Esophagus (tissue), 2 donors: ENCODE measurements around the gene SLC4A3. TPM values are rescaled to one million over a fixed set of nuclear protein-coding genes. Genes with fewer than 3 reads are reported as not detected.

Experiments used
- H3K27ac ChIP-seq, 2 donors: one replicate each; pipeline ENCODE4 v1.5.1; 2013; ENCODE audit warnings: low read depth in 2 of 2, mild to moderate bottlenecking in 2 of 2, inconsistent platforms in 1 of 2, low read length in 1 of 2, moderate library complexity in 1 of 2
- H3K27me3 ChIP-seq, 2 donors: one replicate each; pipeline ENCODE4 v1.6.1; 2013; ENCODE audit warnings: low read length in 2 of 2, control low read depth in 1 of 2, mild to moderate bottlenecking in 1 of 2; ENCODE audit not compliant: insufficient read depth in 2 of 2, control insufficient read depth in 1 of 2
- H3K36me3 ChIP-seq, 2 donors: one replicate each; pipeline ENCODE4 v1.6.1; 2013; ENCODE audit warnings: low read length in 1 of 2; ENCODE audit not compliant: control insufficient read depth in 2 of 2, insufficient read depth in 2 of 2
- H3K4me1 ChIP-seq, 2 donors: one replicate each; pipeline ENCODE4 v1.6.1; 2013; ENCODE audit warnings: low read length in 1 of 2; ENCODE audit not compliant: control insufficient read depth in 2 of 2, insufficient read depth in 2 of 2
- H3K4me3 ChIP-seq, 2 donors: one replicate each; pipeline ENCODE4 v1.5.1; 2013; ENCODE audit warnings: low read length in 2 of 2, mild to moderate bottlenecking in 2 of 2, low read depth in 1 of 2, moderate library complexity in 1 of 2
- H3K9me3 ChIP-seq, 2 donors: one replicate each; pipeline ENCODE4 v1.6.1; 2013; ENCODE audit warnings: mild to moderate bottlenecking in 2 of 2, low read depth in 1 of 2, low read length in 1 of 2, moderate library complexity in 1 of 2; ENCODE audit not compliant: control insufficient read depth in 2 of 2, insufficient read depth in 1 of 2
- WGBS, 2 donors: extraction: QIAGEN DNeasy Blood & Tissue Kit; methylation state at CpG; one replicate each; pipeline ENCODE4 v1.1.7; 2013; 5-methylcytosine and 5-hydroxymethylcytosine counted together
- polyA plus RNA-seq, 2 donors: library from polyadenylated mRNA; stranded (reverse); fragments of 200-250 nt; gene quantifications; one replicate each; pipeline ENCODE4 v1.2.3, GENCODE V29; 2013
- donor health status: healthy with polysubstance abuse.
- donor health status: Bipolar disorder and iron deficiency.

The SLC4A3 gene
- 1 to 10 TPM; 2.0 to 2.5 TPM for polyA plus RNA-seq

GRCh38 chr2:219627103-219628100 lies at the start of gene SLC4A3:
TSS of gene SLC4A3 (plus strand) at chr2:219627630. CDS start at chr2:219627993, 363 bp downstream.
- 3 to 8% methylated on average over 26 to 103 of the region's 103 CpGs for WGBS, 2 donors
- Histone ChIP-seq H3K36me3 (no peaks in the 10 kb centered on the region), H3K27ac (no peak within 1 kb of the TSS), H3K27me3 (no peaks in the 10 kb centered on the region), H3K9me3 (no peaks in the 10 kb centered on the region), H3K4me3 (peak within 1 kb of the TSS; percentile 47 to 58), H3K4me1 (peaks cover 1 to 2% of the 10 kb centered on the region in 2 donors)

DNA sequence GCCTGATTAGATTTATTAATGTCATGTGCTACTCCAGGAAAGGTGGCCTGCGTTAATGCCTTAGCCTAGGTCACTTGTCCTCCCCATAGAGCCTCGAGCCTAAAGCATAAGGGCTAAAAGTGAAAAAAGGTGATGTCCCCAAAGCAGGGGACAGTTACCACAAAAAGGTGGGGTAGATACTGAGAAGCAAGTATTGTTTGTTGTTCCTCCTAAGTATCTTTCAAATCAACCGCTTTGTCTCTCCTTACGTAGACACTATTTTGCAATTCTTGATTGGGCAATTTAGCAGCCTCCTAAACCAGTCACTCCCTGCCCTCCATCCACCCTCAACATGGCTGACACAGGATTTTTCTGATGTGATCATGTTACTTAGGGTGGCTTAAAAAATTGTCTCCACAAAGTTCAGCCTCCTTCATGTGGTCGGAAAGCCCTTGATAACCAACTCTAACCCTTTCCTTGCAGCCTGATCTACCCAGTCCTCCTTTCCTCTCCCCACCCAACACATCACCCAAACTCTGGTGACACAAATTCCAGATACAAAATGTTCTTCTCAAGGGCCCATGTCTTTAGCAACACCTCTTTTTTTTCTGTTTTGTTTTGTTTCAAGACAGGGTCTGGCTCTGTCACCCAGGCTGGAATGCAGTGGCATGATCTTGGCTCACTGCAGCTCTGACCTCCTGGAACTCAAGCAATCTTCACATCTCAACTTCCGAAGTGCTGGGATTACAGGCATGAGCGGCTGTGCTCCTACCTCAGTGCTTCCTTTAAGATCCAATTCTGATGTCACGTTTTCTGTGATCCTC lies 48.4 kb upstream of the SLC4A3 start:
- H3K9me3 ChIP-seq, result no peaks in the 10 kb centered on the region
- H3K27ac ChIP-seq, result no peak overlapping the region
- H3K4me3 ChIP-seq, result no peak overlapping the region
- H3K36me3 ChIP-seq, result no peaks in the 10 kb centered on the region
- no peaks in the 10 kb centered on the region for H3K27me3 ChIP-seq
- WGBS, 2 donors, result 76 to 79% methylated on average over 8 of the region's 8 CpGs
- no peaks in the 10 kb centered on the region for H3K4me1 ChIP-seq

- WGBS, 2 donors, result 62 to 64% methylated on average over 2 of the region's 2 CpGs
- Histone ChIP-seq H3K4me1 (no peaks in the 10 kb centered on the region), H3K36me3 (no peaks in the 10 kb centered on the region), H3K27ac (no peak overlapping the region), H3K27me3 (no peaks in the 10 kb centered on the region), H3K9me3 (no peaks in the 10 kb centered on the region), H3K4me3 (no peak overlapping the region)
Observed at GRCh38 chr2:219581346-219581745, 46.1 kb upstream of the SLC4A3 start.

DNA sequence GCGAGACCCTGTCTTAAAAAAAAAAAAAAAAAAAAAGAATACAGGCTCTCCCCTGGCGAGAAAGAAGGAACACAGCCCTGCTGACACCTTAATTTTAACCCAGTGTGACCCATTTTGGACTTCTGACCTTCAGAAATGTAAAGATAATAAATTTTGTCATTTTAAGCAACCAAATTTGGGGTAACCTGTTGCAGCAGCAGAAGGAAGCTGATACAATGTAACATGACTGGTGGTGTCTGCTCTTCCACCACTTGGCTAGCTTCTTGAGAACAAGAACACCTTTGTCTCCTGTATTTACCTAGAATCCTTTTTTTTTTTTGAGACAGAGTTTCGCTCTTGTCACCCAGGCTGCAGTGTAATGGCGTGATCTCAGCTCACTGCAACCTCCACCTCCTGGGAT lies 36.3 kb upstream of the SLC4A3 start:
- Histone ChIP-seq H3K27ac (no peak overlapping the region), H3K27me3 (no peaks in the 10 kb centered on the region), H3K9me3 (no peaks in the 10 kb centered on the region), H3K4me1 (no peaks in the 10 kb centered on the region), H3K4me3 (no peak overlapping the region), H3K36me3 (no peaks in the 10 kb centered on the region)
- WGBS, 2 donors, result 66 to 75% methylated on average over 4 of the region's 4 CpGs

GRCh38 chr2:219592736-219593135 lies 34.7 kb upstream of the SLC4A3 start:
- Histone ChIP-seq H3K27me3 (no peaks in the 10 kb centered on the region), H3K4me3 (no peak overlapping the region), H3K9me3 (no peaks in the 10 kb centered on the region), H3K36me3 (no peaks in the 10 kb centered on the region), H3K27ac (no peak overlapping the region), H3K4me1 (no peaks in the 10 kb centered on the region)
- WGBS, 2 donors, result 65 to 75% methylated on average over 6 of the region's 6 CpGs

DNA sequence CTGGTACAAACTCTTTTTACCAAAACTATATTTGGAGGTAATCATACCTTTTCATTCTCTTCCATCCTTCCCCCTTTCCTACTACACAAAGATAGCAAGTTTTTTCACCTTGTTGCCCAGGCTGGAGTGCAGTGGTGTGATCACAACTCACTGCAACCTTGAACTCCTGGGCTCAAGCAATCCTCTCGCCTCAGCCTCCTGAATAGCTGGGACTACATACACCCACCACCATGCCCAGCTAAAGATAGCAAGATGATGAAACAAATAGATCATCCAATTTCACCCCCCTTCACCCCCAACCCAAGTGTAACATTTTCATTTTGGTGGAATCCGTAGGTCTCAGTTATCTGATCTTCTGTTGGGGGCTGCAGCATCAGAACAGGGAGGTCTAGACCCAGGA lies 34.3 kb upstream of the SLC4A3 start:
- H3K36me3 ChIP-seq, result no peaks in the 10 kb centered on the region
- no peaks in the 10 kb centered on the region for H3K27me3 ChIP-seq
- H3K27ac ChIP-seq, result no peak overlapping the region
- H3K9me3 ChIP-seq, result no peaks in the 10 kb centered on the region
- 84 to 88% methylated on average over 2 of the region's 2 CpGs for WGBS, 2 donors
- H3K4me1 ChIP-seq, result no peaks in the 10 kb centered on the region
- H3K4me3 ChIP-seq, result no peak overlapping the region

- H3K4me3 ChIP-seq, result no peak overlapping the region
- H3K27me3 ChIP-seq, result no peaks in the 10 kb centered on the region
- H3K9me3 ChIP-seq, result no peaks in the 10 kb centered on the region
- H3K36me3 ChIP-seq, result no peaks in the 10 kb centered on the region
- H3K27ac ChIP-seq, result no peak overlapping the region
- H3K4me1 ChIP-seq, result no peaks in the 10 kb centered on the region
- 42 to 54% methylated on average over 3 of the region's 3 CpGs for WGBS, 2 donors
Observed at GRCh38 chr2:219595256-219595655, 32.2 kb upstream of the SLC4A3 start.

DNA sequence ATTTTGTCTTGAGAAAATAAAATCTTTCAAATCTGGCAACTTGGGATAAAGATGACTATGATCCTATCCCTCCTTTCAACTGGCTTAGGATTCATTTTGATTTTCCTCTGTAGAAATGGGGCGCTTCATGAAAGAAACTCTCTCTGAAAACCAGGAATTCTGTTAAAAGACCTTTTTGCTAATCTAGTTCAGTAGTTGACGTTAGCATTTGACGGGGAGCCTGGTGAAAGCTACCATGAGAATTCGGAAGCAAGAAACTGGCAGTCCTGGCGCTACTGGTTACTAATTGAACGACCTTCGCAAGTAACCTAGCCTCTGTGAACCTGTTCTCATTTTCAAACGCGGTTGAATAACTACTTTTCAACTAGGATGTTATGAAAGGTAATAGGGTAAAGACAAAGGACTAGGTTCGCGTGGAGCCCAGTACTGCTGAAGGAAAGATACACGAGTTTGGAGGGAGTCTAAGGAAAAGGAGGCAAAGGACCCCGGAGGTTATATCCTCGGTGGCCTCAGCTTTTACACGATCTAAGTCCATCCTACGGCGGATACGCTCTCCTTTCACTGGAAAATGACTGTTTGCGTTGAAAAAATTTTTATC lies 30.4 kb upstream of the SLC4A3 start:
- 11 to 12% methylated on average over 19 of the region's 19 CpGs for WGBS, 2 donors
- no peaks in the 10 kb centered on the region for H3K9me3 ChIP-seq
- H3K27me3 ChIP-seq, result no peaks in the 10 kb centered on the region
- no peaks in the 10 kb centered on the region for H3K4me1 ChIP-seq
- peak overlapping the region; percentile 68 to 78 for H3K4me3 ChIP-seq
- H3K27ac ChIP-seq, result peak overlapping the region; percentile 95 to 96
- peaks cover 3 to 9% of the 10 kb centered on the region in 2 donors for H3K36me3 ChIP-seq

DNA sequence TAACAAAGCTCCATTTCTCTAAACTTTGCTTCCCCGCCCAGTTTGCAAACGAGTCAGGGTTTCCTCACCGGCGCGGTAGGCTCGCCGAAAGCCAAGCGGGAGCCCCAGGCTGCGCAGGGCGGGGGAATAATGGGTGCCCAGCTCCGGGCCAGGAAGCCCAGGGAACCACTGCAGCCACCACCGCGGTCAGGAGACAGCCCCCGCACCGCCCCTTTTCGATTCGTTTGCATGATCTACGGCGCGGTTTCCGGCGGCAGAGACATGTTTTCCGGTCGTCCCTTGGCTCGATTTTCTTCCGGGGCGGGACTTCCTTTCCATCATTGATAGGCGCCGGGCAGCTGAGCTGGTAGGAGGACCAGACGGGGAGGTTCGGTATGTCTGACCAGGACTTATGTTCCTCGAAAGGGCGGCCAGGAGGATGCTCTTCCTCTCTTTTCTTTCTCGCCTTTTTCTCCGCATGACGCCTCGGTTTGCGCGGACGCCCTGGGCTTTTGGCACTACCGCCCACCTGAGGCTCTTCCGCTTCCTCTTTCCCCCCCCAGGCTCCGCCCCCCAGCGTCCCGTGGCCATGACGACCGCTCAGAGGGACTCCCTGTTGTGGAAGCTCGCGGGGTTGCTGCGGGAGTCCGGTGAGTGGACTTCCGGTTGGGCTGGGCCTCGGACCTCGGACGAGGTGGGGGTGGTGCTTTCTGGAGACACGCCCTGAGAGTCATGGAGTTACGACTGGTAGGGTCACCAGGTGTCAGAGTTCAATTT lies 29.7 kb upstream of the SLC4A3 start, which contains the start of gene STK11IP:
Gene STK11IP, plus strand, starts transcription at position 306 of the 756 bp plus-strand sequence. Its CDS starts 263 bp downstream, at position 569.
- Histone ChIP-seq H3K36me3 (peaks cover 9 to 15% of the 10 kb centered on the region in 2 donors), H3K9me3 (no peaks in the 10 kb centered on the region), H3K27me3 (no peaks in the 10 kb centered on the region), H3K4me3 (peak within 1 kb of the TSS; percentile 68 to 78), H3K27ac (peak within 1 kb of the TSS; percentile 95 to 96), H3K4me1 (no peaks in the 10 kb centered on the region)
- WGBS, 2 donors, result 0 to 1% methylated on average over 56 to 57 of the region's 57 CpGs
